ENCODE data around the gene SH3RF3. TPM values are rescaled to one million over a fixed set of nuclear protein-coding genes. Genes with fewer than 3 reads are reported as not detected.

SH3RF3 gene
- total RNA-seq, 2 donors from 2014 or later, result 1.3 to 2.7 TPM

- intact Hi-C loops (cut with DNase I, micrococcal nuclease), result no loop called here
- DNase-seq, result no peak
- ATAC-seq, result no peak
These were observed 306.2 kb downstream of the SH3RF3 start for GRCh38 chr2:109435066-109435690.

GRCh38 chr2:109435901-109436598 lies 307.0 kb downstream of the SH3RF3 start:
- ATAC-seq (no peak), DNase-seq (no peak)
- intact Hi-C loops (cut with DNase I, micrococcal nuclease), result no loop called here

- DNase-seq (peak in 1 of 2 donors; percentile 23), ATAC-seq (peak; percentile 59)
- intact Hi-C loops (cut with DNase I, micrococcal nuclease), result no loop called here
These were observed 307.7 kb downstream of the SH3RF3 start for GRCh38 chr2:109436610-109437225.

GRCh38 chr2:109437325-109438090 lies 308.5 kb downstream of the SH3RF3 start:
- intact Hi-C loops (cut with DNase I, micrococcal nuclease), result no loop called here
- ATAC-seq, result peak; percentile 81
- DNase-seq, result peak in 1 of 2 donors; percentile 28

GRCh38 chr2:109438146-109438545 lies 309.1 kb downstream of the SH3RF3 start:
- ATAC-seq, result no peak
- DNase-seq, result no peak
- intact Hi-C loops (cut with DNase I, micrococcal nuclease), result no loop called here

GRCh38 chr2:109438773-109439389 lies 309.9 kb downstream of the SH3RF3 start:
- no peak for DNase-seq
- intact Hi-C loops (cut with DNase I, micrococcal nuclease), result no loop called here
- ATAC-seq, result no peak

GRCh38 chr2:109439390-109439786 lies 310.4 kb downstream of the SH3RF3 start:
- DNase-seq, result no peak
- intact Hi-C loops (cut with DNase I, micrococcal nuclease), result no loop called here

GRCh38 chr2:109439986-109440385 lies 311.0 kb downstream of the SH3RF3 start:
- ATAC-seq, result no peak
- DNase-seq, result no peak
- intact Hi-C loops (cut with DNase I, micrococcal nuclease), result no loop called here

More at GRCh38 chr2:109439390-109439786, 310.4 kb downstream of the SH3RF3 start:
- no peak for ATAC-seq

- intact Hi-C loops (cut with DNase I, micrococcal nuclease), result no loop called here
- ATAC-seq (no peak), DNase-seq (no peak)
These were observed 311.6 kb downstream of the SH3RF3 start for GRCh38 chr2:109440499-109441156.

- DNase-seq (no peak), ATAC-seq (no peak)
- intact Hi-C loops (cut with DNase I, micrococcal nuclease), result no loop called here
These were observed 313.8 kb downstream of the SH3RF3 start for GRCh38 chr2:109442715-109443319.

GRCh38 chr2:109444916-109445315 lies 315.9 kb downstream of the SH3RF3 start:
- no peak for DNase-seq
- intact Hi-C loops (cut with DNase I, micrococcal nuclease), result no loop called here

GRCh38 chr2:109446278-109447131 lies 317.5 kb downstream of the SH3RF3 start:
- no peak for ATAC-seq

More at GRCh38 chr2:109444916-109445315, 315.9 kb downstream of the SH3RF3 start:
- no peak for ATAC-seq

GRCh38 chr2:109447251-109447661 lies 318.3 kb downstream of the SH3RF3 start:
- ATAC-seq (no peak), DNase-seq (no peak)
- intact Hi-C loops (cut with DNase I, micrococcal nuclease), result no loop called here

More at GRCh38 chr2:109446278-109447131, 317.5 kb downstream of the SH3RF3 start:
- DNase-seq, result no peak
- intact Hi-C loops (cut with DNase I, micrococcal nuclease), result no loop called here

GRCh38 chr2:109447776-109448175 lies 318.8 kb downstream of the SH3RF3 start:
- DNase-seq, result no peak
- no peak for ATAC-seq
- intact Hi-C loops (cut with DNase I, micrococcal nuclease), result no loop called here

GRCh38 chr2:109448207-109448606 lies 319.2 kb downstream of the SH3RF3 start:
- ATAC-seq (no peak), DNase-seq (no peak)
- intact Hi-C loops (cut with DNase I, micrococcal nuclease), result no loop called here

GRCh38 chr2:109448946-109449788 lies 320.2 kb downstream of the SH3RF3 start:
- DNase-seq, result peak; percentile 41 to 42
- intact Hi-C loops (cut with DNase I, micrococcal nuclease), result no loop called here
- peak; percentile 91 for ATAC-seq

Measured in left colon (tissue), 2 donors.